ENCODE results near the gene IKZF5. TPM values are rescaled to one million over a fixed set of nuclear protein-coding genes. Genes with fewer than 3 reads are reported as not detected.

Gene IKZF5
- polyA plus RNA-seq, 3 donors: 8.6 to 12.8 (median 9.8) TPM

DNA sequence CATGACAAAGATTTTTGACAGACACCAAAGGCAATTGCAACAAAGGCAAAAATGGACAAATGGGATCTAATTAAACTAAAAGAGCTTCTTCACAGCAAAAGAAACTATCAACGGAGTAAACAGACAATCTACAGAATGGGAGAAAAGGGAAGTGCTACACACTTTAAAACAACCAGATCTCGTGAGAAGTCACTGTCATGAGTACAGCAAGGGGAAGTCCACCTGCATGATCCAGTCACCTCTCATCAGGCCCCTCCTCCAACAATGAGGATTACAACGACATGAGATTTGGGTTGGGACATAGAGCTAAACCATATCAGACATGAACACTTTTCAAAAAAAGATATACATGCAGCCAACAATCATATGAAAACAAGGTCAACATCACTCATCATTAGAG is 39.9 kb downstream of the IKZF5 start:
- Histone ChIP-seq H3K4me1 (ENCODE audit: control insufficient read depth in 1 of 2, insufficient read depth in 2 of 2, low read length in 2 of 2) (no peaks in the 10 kb centered on the region), H3K4me2 (replicated peaks; ENCODE audit: extremely low read depth, low read length, poor library complexity, severe bottlenecking) (no peak overlapping the region), H4K20me1 (ENCODE audit: insufficient read depth, low read length) (no peaks in the 10 kb centered on the region), H3K9me3 (replicated peaks in 1 of 2; ENCODE audit: control insufficient read depth in 1 of 2, insufficient read depth in 1 of 2, low read length in 2 of 2) (peaks cover 11 to 14% of the 10 kb centered on the region in 2 donors), H3K9ac (ENCODE audit: insufficient read depth, low read length, poor library complexity, severe bottlenecking) (no peak overlapping the region), H2AFZ (ENCODE audit: insufficient read depth, low read depth, low read length, poor library complexity, severe bottlenecking) (no peak overlapping the region), H3K27ac (ENCODE audit: low read depth in 1 of 2, low read length in 2 of 2) (no peak overlapping the region), H3K4me3 (replicated peaks in 1 of 3; ENCODE audit: low read depth in 2 of 3, low read length in 3 of 3) (no peak overlapping the region), H3K36me3 (replicated peaks in 1 of 2; ENCODE audit: control insufficient read depth in 1 of 2, insufficient read depth in 2 of 2, low read length in 2 of 2) (no peaks in the 10 kb centered on the region), H3K27me3 (ENCODE audit: control insufficient read depth in 2 of 2, insufficient read depth in 2 of 2, low read length in 2 of 2) (no peaks in the 10 kb centered on the region), H3K79me2 (ENCODE audit: insufficient read depth, low read length) (no peaks in the 10 kb centered on the region)
- TF ChIP-seq, protein P1, sequence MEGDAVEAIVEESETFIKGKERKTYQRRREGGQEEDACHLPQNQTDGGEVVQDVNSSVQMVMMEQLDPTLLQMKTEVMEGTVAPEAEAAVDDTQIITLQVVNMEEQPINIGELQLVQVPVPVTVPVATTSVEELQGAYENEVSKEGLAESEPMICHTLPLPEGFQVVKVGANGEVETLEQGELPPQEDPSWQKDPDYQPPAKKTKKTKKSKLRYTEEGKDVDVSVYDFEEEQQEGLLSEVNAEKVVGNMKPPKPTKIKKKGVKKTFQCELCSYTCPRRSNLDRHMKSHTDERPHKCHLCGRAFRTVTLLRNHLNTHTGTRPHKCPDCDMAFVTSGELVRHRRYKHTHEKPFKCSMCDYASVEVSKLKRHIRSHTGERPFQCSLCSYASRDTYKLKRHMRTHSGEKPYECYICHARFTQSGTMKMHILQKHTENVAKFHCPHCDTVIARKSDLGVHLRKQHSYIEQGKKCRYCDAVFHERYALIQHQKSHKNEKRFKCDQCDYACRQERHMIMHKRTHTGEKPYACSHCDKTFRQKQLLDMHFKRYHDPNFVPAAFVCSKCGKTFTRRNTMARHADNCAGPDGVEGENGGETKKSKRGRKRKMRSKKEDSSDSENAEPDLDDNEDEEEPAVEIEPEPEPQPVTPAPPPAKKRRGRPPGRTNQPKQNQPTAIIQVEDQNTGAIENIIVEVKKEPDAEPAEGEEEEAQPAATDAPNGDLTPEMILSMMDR (IDR thresholded peaks at IDR 0.05): no peak
- WGBS (ENCODE audit: insufficient coverage): no CpG with 5 or more reads among the region's 3 CpGs
- H3K4me3 Mint-ChIP-seq: no peak overlapping the region
- no peak overlapping the region for H3K27ac Mint-ChIP-seq
- H3K27me3 Mint-ChIP-seq (ENCODE audit: low read depth in 3 of 3): peaks cover 1 to 18% (median 3%) of the 10 kb centered on the region in 3 donors
- H3K36me3 Mint-ChIP-seq: no peaks in the 10 kb centered on the region
- intact Hi-C loops (cut with micrococcal nuclease): no loop called here
- H3K4me1 Mint-ChIP-seq: peaks cover 1% of the 10 kb centered on the region
- DNase-seq: peak in 1 of 3 donors; percentile 33
- H3K9me3 Mint-ChIP-seq: peaks cover 11 to 35% (median 23%) of the 10 kb centered on the region in 7 donors

DNA sequence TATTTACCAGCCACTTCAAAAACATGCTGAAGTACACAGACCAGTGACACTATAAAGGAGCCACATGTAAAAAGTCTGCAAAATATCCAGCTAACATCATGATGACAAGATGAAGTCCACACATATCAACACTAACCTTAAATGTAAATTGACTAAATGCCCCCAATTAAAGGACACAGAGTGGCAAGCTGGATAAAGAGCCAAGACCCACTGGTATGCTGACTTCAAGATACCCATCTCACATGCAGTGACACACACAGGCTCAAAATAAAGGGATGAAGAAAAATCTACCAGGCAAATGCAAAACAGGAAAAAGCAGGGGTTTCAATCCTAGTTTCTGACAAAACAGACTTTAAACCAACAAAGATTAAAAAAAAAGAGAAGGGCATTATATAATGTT is 41.7 kb downstream of the IKZF5 start:
- Histone ChIP-seq H3K4me2 (replicated peaks; ENCODE audit: extremely low read depth, low read length, poor library complexity, severe bottlenecking) (no peak overlapping the region), H3K79me2 (ENCODE audit: insufficient read depth, low read length) (no peaks in the 10 kb centered on the region), H3K36me3 (replicated peaks in 1 of 2; ENCODE audit: control insufficient read depth in 1 of 2, insufficient read depth in 2 of 2, low read length in 2 of 2) (no peaks in the 10 kb centered on the region), H3K27me3 (ENCODE audit: control insufficient read depth in 2 of 2, insufficient read depth in 2 of 2, low read length in 2 of 2) (no peaks in the 10 kb centered on the region), H2AFZ (ENCODE audit: insufficient read depth, low read depth, low read length, poor library complexity, severe bottlenecking) (no peak overlapping the region), H3K9me3 (replicated peaks in 1 of 2; ENCODE audit: control insufficient read depth in 1 of 2, insufficient read depth in 1 of 2, low read length in 2 of 2) (peaks cover 11 to 14% of the 10 kb centered on the region in 2 donors), H3K27ac (ENCODE audit: low read depth in 1 of 2, low read length in 2 of 2) (no peak overlapping the region), H4K20me1 (ENCODE audit: insufficient read depth, low read length) (no peaks in the 10 kb centered on the region), H3K4me1 (ENCODE audit: control insufficient read depth in 1 of 2, insufficient read depth in 2 of 2, low read length in 2 of 2) (no peaks in the 10 kb centered on the region), H3K9ac (ENCODE audit: insufficient read depth, low read length, poor library complexity, severe bottlenecking) (no peak overlapping the region), H3K4me3 (replicated peaks in 1 of 3; ENCODE audit: low read depth in 2 of 3, low read length in 3 of 3) (no peak overlapping the region)
- peaks cover 0 to 19% (median 3%) of the 10 kb centered on the region in 3 donors for H3K27me3 Mint-ChIP-seq (ENCODE audit: low read depth in 3 of 3)
- H3K9me3 Mint-ChIP-seq: peaks cover 14 to 35% (median 23%) of the 10 kb centered on the region in 7 donors
- intact Hi-C loops (cut with micrococcal nuclease): no loop called here
- H3K27ac Mint-ChIP-seq: no peak overlapping the region
- H3K4me1 Mint-ChIP-seq: no peaks in the 10 kb centered on the region
- no peaks in the 10 kb centered on the region for H3K36me3 Mint-ChIP-seq
- no peak for DNase-seq
- TF ChIP-seq, protein P1 (IDR thresholded peaks at IDR 0.05): no peak
- H3K4me3 Mint-ChIP-seq: no peak overlapping the region
